IMR-90 (cell line): Measurements from ENCODE around the gene SLC7A10. TPM values are rescaled to one million over a fixed set of nuclear protein-coding genes. Genes with fewer than 3 reads are reported as not detected.

Experiments
- ATAC-seq: fragments of 200-7000 bp; cut with Tn5 transposase; 2 replicates; pipeline ENCODE4 v1.9.1; 2020; ENCODE audit warnings: low read depth, mild to moderate bottlenecking, moderate library complexity
- BruUV-seq: library from RNA; stranded (reverse); fragments of 400-500 nt; replicated peaks from 2 replicates; lab custom pipeline; 2021; lab: Mats Ljungman, UMichigan
- CTCF ChIA-PET: fragments of 300-600 bp; formaldehyde crosslinking; extraction: SDS; loops from one replicate; lab custom pipeline; 2021; ENCODE audit warnings: antibody characterized with exemption; lab: Yijun Ruan, JAX
- POLR2A ChIA-PET: fragments of 300-600 bp; sonication (Branson Sonifier 250); formaldehyde crosslinking; loops from one replicate; lab custom pipeline; 2022; ENCODE audit warnings: antibody characterized with exemption; ENCODE audit not compliant: unreplicated experiment; lab: Charles Lee
- DNase-seq: peaks from one replicate; pipeline ENCODE4 v3.0.0; 2013
- H2AFZ ChIP-seq: replicated peaks from 2 replicates; pipeline ENCODE3; 2013; ENCODE audit warnings: low read length, mild to moderate bottlenecking; ENCODE audit not compliant: poor library complexity
- H2AK5ac ChIP-seq: 2 replicates; pipeline ENCODE4 v1.6.1; 2013; ENCODE audit warnings: low read depth, low read length, inconsistent platforms
- H2AK9ac ChIP-seq: replicated peaks from 2 replicates; pipeline ENCODE3; 2013; ENCODE audit warnings: mild to moderate bottlenecking, low read depth, low read length, moderate library complexity; ENCODE audit not compliant: poor library complexity
- H2BK120ac ChIP-seq: 2 replicates; pipeline ENCODE4 v1.6.1; 2013; ENCODE audit warnings: low read depth, low read length, inconsistent platforms
- H2BK15ac ChIP-seq: 3 replicates; pipeline ENCODE4 v1.6.1; 2013; ENCODE audit warnings: low read depth, low read length, inconsistent platforms
- H2BK20ac ChIP-seq: 2 replicates; pipeline ENCODE4 v1.6.1; 2013; ENCODE audit warnings: low read depth, mild to moderate bottlenecking, inconsistent platforms, low read length, moderate library complexity
- H2BK5ac ChIP-seq: 2 replicates; pipeline ENCODE4 v1.6.1; 2013; ENCODE audit warnings: mild to moderate bottlenecking, low read depth, low read length, inconsistent platforms; ENCODE audit not compliant: poor library complexity, severe bottlenecking
- H3K14ac ChIP-seq: replicated peaks from 2 replicates; pipeline ENCODE4 v1.6.1; 2013; ENCODE audit warnings: low read depth, low read length, inconsistent platforms
- H3K18ac ChIP-seq: 2 replicates; pipeline ENCODE4 v1.6.1; 2013; ENCODE audit warnings: low read depth, low read length, control low read depth
- H3K23ac ChIP-seq: 2 replicates; pipeline ENCODE4 v1.6.1; 2013; ENCODE audit warnings: low read depth, low read length, inconsistent platforms
- H3K27ac ChIP-seq: 2 replicates; pipeline ENCODE4 v1.5.1; 2013; ENCODE audit warnings: mild to moderate bottlenecking, control low read depth, low read length; ENCODE audit not compliant: insufficient read depth
- H3K27me3 ChIP-seq: 2 replicates; pipeline ENCODE4 v1.6.1; 2013; ENCODE audit warnings: low read length; ENCODE audit not compliant: control insufficient read depth, insufficient read depth
- H3K36me3 ChIP-seq: 2 replicates; pipeline ENCODE4 v1.6.1; 2013; ENCODE audit warnings: low read length, mixed read lengths; ENCODE audit not compliant: control insufficient read depth, insufficient read depth
- H3K4ac ChIP-seq: 2 replicates; pipeline ENCODE4 v1.6.1; 2013; ENCODE audit warnings: low read depth, low read length, inconsistent platforms
- H3K4me1 ChIP-seq: 2 replicates; pipeline ENCODE4 v1.6.1; 2013; ENCODE audit warnings: low read length, mixed read lengths; ENCODE audit not compliant: control insufficient read depth, insufficient read depth
- H3K4me2 ChIP-seq: 2 replicates; pipeline ENCODE4 v1.6.1; 2013; ENCODE audit warnings: low read depth, mild to moderate bottlenecking, control low read depth, low read length, moderate library complexity
- H3K4me3 ChIP-seq: 2 replicates; pipeline ENCODE4 v1.5.1; 2013; ENCODE audit warnings: low read depth, mild to moderate bottlenecking, control low read depth, low read length, moderate library complexity; ENCODE audit not compliant: insufficient read depth
- H3K56ac ChIP-seq: 2 replicates; pipeline ENCODE4 v1.6.1; 2013; ENCODE audit warnings: low read length, inconsistent platforms; ENCODE audit not compliant: insufficient read depth; ENCODE audit errors: extremely low read depth
- H3K79me1 ChIP-seq, 2 experiments: 2 replicates each; pipeline ENCODE4 v1.6.1; 2013; ENCODE audit warnings: low read length in 2 of 2, inconsistent platforms in 1 of 2, low read depth in 1 of 2
- H3K9ac ChIP-seq: 2 replicates; pipeline ENCODE4 v1.6.1; 2013; ENCODE audit warnings: low read depth, low read length, control low read depth
- H3K9me1 ChIP-seq: 2 replicates; pipeline ENCODE4 v1.6.1; 2013; ENCODE audit warnings: low read length, inconsistent platforms; ENCODE audit not compliant: insufficient read depth
- H3K9me3 ChIP-seq: 2 replicates; pipeline ENCODE4 v1.6.1; 2013; ENCODE audit warnings: low read length; ENCODE audit not compliant: control insufficient read depth, insufficient read depth
- H4K20me1 ChIP-seq: 2 replicates; pipeline ENCODE4 v1.6.1; 2013; ENCODE audit warnings: low read length, inconsistent platforms; ENCODE audit not compliant: insufficient read depth
- H4K5ac ChIP-seq: 2 replicates; pipeline ENCODE4 v1.6.1; 2013; ENCODE audit warnings: mild to moderate bottlenecking, low read depth, low read length, control low read depth
- H4K8ac ChIP-seq, 2 experiments: 2 replicates each; pipeline ENCODE4 v1.6.1; 2013; ENCODE audit warnings: low read depth in 2 of 2, low read length in 2 of 2, control low read depth in 1 of 2, inconsistent platforms in 1 of 2
- H4K91ac ChIP-seq: 2 replicates; pipeline ENCODE4 v1.6.1; 2013; ENCODE audit warnings: low read depth, low read length, inconsistent platforms; ENCODE audit not compliant: insufficient read depth
- MAFK ChIP-seq: IDR thresholded peaks from 2 replicates; pipeline ENCODE4 v1.6.1; 2012; ENCODE audit warnings: low read depth, low read length, improper control_type of control experiment
- NFE2L2 ChIP-seq: fragments of 150-350 bp; IDR thresholded peaks from 2 replicates; pipeline ENCODE4 v1.6.1; 2016; ENCODE audit warnings: low read depth, mild to moderate bottlenecking, low read length
- POLR2A ChIP-seq: IDR thresholded peaks from 2 replicates; pipeline ENCODE4 v1.6.1; 2012; ENCODE audit warnings: mild to moderate bottlenecking, low read depth, low read length
- RAD21 ChIP-seq: IDR thresholded peaks from 2 replicates; pipeline ENCODE4 v1.6.1; 2012; ENCODE audit warnings: low read length, improper control_type of control experiment
- WGBS, 2 experiments: methylation state at CpG; one replicate each; pipeline versions ENCODE4 v1.1.5 to v1.1.7; 2013; ENCODE audit warnings: missing lambda C conversion rate in 2 of 2; ENCODE audit not compliant: insufficient read length in 1 of 2; ENCODE audit errors: extremely low coverage in 2 of 2; 5-methylcytosine and 5-hydroxymethylcytosine counted together
- dilution Hi-C: fragments of 300-500 bp; cut with HindIII; formaldehyde crosslinking; loops from one replicate; pipeline ENCODE4 v1.14.3; 2018; ENCODE audit warnings: low sequenced_read_pairs; ENCODE audit not compliant: unreplicated experiment
- in situ Hi-C: fragments of 300-500 bp; cut with MboI; formaldehyde crosslinking; loops from 3 replicates; pipeline ENCODE4 v1.14.3; 2019; ENCODE audit warnings: low sequenced_read_pairs, inconsistent platforms, mixed read lengths
- intact Hi-C: fragments of 100-400 bp; cut with micrococcal nuclease; formaldehyde crosslinking; loops from 2 replicates; pipeline ENCODE4 v1.10.0; 2022
- polyA plus RNA-seq, 3 experiments: library from polyadenylated mRNA; depleted of rRNA; stranded (reverse); fragments of >200 nt; gene quantifications; 2 replicates each; pipeline ENCODE4 v1.2.3, GENCODE V29; 2012; ENCODE audit warnings: low replicate concordance in 1 of 3
- total RNA-seq: library from RNA; depleted of rRNA; stranded (reverse); fragments of >200 nt; gene quantifications from 2 replicates; pipeline ENCODE4 v1.2.3, GENCODE V29; 2012
- TF ChIP-seq, protein P1 (sequence below): conservative IDR thresholded peaks from 2 replicates; pipeline ENCODE4 v1.5.1; 2012; ENCODE audit warnings: mild to moderate bottlenecking, low read depth, low read length, improper control_type of control experiment
- TF ChIP-seq, protein P2 (sequence below): fragments of 150-350 bp; IDR thresholded peaks from 2 replicates; pipeline ENCODE4 v1.6.1; 2016; ENCODE audit warnings: low read depth, mild to moderate bottlenecking, low read length, moderate library complexity, borderline replicate concordance
- TF ChIP-seq, protein P3 (sequence below): fragments of 150-350 bp; IDR thresholded peaks from 2 replicates; pipeline ENCODE4 v1.6.1; 2017; ENCODE audit warnings: mild to moderate bottlenecking, antibody characterized with exemption, low read length, low read depth

Gene SLC7A10
- total and polyA plus RNA-seq, 2 of the 4 experiments (the other 2 are of a cell fraction) = not detected

DNA sequence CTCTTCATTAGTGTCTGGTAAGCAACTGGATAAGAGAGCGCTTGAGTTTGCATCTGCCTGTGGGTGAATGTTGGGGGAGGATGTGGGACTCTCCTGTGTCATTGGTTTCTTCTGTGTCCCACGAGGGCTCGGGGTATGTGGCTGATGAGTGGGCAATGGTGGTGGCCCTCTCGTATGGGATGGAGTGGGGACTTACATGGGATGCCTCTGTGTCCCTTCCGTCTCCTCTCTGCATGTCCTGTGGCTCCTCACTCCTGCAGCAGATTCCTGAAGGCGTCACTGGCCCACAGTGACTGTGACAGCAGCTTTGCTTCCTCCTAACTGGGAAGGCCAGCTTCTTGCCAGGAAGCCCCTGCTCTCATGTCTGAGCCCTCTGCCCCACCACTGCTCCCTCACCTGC is 34.1 kb downstream of the SLC7A10 start:
- Histone ChIP-seq H3K27me3 (peaks cover 10% of the 10 kb centered on the region; the same call in 1 of the 2 replicates), H2BK15ac (no peak overlapping the region), H4K91ac (no peak overlapping the region), H4K8ac (no peak overlapping the region), H3K23ac (no peak overlapping the region), H3K36me3 (no peaks in the 10 kb centered on the region), H3K27ac (no peak overlapping the region), H3K9me3 (no peaks in the 10 kb centered on the region), H4K5ac (no peak overlapping the region), H3K4ac (no peak overlapping the region), H3K18ac (no peak overlapping the region), H3K9ac (no peak overlapping the region), H3K4me2 (no peak overlapping the region), H2AK5ac (no peak overlapping the region), H3K4me1 (peaks cover 3% of the 10 kb centered on the region; the same call in 1 of the 2 replicates), H4K20me1 (peaks cover 8% of the 10 kb centered on the region; the same call in 1 of the 2 replicates), H3K56ac (no peak overlapping the region), H2BK20ac (no peak overlapping the region), H2AFZ (no peak overlapping the region), H2BK120ac (no peak overlapping the region), H2AK9ac (no peak overlapping the region), H3K9me1 (no peaks in the 10 kb centered on the region), H3K14ac (no peak overlapping the region), H3K4me3 (no peak overlapping the region), H2BK5ac (no peak overlapping the region), H3K79me1 (peaks cover 0 to 10% of the 10 kb centered on the region in 2 experiments; a peak in 1 of 4 replicates)
- intact Hi-C loops (no loop called here), in situ Hi-C loops (no loop called here), dilution Hi-C loops (no loop called here)
- ChIA-PET POLR2A (no interaction called here), CTCF (interaction anchor here (0.7 to 0.8 kb wide), 2 partner anchors 8 to 47 kb away, joined by 3 to 6 read pairs; no protein-coding TSS in a partner anchor)
- ATAC-seq = no peak
- no TSS peak for BruUV-seq
- WGBS, 2 experiments = 61% methylated on average over 2 of the region's 6 CpGs; no CpG with 5 or more reads in 1 of the 2 experiments
- no peak for DNase-seq
- TF ChIP-seq MAFK (no peak), POLR2A (no peak), NFE2L2 (no peak), RAD21 (no peak)
- TF ChIP-seq, protein P1, sequence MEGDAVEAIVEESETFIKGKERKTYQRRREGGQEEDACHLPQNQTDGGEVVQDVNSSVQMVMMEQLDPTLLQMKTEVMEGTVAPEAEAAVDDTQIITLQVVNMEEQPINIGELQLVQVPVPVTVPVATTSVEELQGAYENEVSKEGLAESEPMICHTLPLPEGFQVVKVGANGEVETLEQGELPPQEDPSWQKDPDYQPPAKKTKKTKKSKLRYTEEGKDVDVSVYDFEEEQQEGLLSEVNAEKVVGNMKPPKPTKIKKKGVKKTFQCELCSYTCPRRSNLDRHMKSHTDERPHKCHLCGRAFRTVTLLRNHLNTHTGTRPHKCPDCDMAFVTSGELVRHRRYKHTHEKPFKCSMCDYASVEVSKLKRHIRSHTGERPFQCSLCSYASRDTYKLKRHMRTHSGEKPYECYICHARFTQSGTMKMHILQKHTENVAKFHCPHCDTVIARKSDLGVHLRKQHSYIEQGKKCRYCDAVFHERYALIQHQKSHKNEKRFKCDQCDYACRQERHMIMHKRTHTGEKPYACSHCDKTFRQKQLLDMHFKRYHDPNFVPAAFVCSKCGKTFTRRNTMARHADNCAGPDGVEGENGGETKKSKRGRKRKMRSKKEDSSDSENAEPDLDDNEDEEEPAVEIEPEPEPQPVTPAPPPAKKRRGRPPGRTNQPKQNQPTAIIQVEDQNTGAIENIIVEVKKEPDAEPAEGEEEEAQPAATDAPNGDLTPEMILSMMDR = no peak
- TF ChIP-seq, protein P2, sequence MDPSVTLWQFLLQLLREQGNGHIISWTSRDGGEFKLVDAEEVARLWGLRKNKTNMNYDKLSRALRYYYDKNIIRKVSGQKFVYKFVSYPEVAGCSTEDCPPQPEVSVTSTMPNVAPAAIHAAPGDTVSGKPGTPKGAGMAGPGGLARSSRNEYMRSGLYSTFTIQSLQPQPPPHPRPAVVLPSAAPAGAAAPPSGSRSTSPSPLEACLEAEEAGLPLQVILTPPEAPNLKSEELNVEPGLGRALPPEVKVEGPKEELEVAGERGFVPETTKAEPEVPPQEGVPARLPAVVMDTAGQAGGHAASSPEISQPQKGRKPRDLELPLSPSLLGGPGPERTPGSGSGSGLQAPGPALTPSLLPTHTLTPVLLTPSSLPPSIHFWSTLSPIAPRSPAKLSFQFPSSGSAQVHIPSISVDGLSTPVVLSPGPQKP = no peak
- TF ChIP-seq, protein P3, sequence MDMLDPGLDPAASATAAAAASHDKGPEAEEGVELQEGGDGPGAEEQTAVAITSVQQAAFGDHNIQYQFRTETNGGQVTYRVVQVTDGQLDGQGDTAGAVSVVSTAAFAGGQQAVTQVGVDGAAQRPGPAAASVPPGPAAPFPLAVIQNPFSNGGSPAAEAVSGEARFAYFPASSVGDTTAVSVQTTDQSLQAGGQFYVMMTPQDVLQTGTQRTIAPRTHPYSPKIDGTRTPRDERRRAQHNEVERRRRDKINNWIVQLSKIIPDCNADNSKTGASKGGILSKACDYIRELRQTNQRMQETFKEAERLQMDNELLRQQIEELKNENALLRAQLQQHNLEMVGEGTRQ = no peak
